GM19397 (cell line): ENCODE results near the gene ARHGDIG.
A peak's percentile ranks its signal among the peaks of the same experiment; 100 is the strongest.
"Not testable (repeated sequence)": the region's sequence is repeated elsewhere in the genome, so short reads cannot be mapped to it uniquely, and the experiment has no call there.

Source experiments
- ATAC-seq: cut with Tn5 transposase; IDR thresholded peaks from one replicate; pipeline ENCODE4 v1.9.1; 2021; ENCODE audit warnings: mild to moderate bottlenecking, moderate library complexity; ENCODE audit not compliant: unreplicated experiment

The ARHGDIG gene

DNA sequence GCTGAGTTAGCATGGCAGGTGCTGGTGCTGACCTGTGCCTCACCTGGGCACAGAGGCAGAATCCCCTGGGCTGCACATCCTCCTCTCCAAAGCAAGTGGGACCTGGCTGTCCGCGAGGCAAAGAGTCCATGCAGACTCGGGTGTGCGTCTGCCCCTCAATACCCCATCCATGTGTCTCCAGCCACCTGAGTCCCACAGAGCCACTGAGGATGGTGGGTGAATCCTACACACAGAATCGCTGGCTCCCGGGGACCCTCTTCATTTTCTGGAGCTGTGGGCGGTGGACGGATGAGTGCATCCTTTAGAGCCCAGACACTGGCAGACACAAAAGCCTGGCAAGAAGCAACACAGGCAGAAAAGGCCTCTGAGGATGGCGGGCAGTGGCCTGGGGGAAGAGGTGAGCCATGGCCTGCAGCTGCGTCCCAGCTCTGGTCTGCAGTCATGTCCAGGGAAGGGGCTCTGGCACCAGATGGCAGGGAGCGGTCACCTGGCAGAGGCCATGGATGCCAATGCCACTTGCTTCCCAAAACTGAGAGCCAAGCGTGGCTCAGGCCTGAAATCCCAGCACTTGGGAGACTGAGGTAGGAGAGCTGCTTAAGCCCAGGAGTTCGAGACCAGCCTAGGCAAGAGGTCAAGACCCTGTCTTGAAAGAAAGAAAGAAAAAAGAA is 42.2 kb downstream of the ARHGDIG start:
- no peak for ATAC-seq

DNA sequence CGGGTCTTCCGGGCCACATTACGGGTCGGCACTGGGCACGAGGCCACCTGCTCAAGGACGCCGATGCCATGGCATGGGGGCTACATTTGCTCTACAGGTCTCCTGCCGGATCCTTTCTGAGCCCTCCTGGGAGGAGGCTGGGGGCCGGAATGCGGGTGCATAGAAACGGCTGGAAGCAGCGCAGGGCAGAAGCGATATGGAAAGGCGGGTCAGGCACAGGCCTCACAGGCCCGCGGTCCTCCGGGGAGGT is 43.7 kb downstream of the ARHGDIG start:
- ATAC-seq, result no peak

DNA sequence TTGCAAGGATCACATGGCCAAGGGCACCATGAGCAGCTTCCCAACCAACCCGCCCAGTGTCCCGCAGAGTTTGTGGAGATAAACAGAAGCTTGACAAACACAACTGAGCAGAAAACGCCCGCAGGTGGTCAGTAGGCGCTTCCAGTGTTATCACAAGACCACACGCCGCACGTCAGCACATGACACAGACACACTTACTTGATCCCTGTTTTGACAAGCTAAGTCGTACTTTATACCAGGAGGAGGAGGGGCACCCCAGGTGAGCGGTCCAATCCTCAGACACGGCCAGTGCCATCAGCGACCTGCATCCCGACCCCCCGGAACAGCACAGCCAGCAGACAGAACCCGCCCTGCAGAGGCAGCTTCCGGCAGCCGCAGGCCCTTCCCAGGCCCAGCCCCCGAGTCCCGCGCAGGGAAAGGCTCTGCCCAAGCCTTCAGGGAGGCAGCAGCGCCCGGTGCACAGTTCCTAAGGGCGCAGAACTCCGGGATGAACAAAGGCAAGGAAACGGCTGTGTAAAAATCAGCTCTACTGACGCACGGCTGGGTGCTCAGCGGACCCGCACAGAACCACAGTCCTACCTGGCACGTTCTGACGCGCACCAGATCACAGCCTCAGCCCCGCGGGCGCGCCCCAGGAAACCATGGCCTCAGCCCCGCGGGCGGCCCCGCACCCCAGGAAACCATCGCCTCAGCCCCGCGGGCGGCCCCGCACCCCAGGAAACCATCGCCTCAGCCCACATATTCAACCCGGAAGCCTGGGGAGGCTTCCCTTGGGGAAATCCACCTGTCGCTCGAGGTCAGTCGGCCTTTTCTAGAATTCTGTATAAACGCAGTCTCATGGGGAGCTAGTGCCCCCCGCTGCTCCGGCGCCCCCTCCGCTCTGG is 44.3 kb downstream of the ARHGDIG start:
- ATAC-seq, result peak; percentile 57

DNA sequence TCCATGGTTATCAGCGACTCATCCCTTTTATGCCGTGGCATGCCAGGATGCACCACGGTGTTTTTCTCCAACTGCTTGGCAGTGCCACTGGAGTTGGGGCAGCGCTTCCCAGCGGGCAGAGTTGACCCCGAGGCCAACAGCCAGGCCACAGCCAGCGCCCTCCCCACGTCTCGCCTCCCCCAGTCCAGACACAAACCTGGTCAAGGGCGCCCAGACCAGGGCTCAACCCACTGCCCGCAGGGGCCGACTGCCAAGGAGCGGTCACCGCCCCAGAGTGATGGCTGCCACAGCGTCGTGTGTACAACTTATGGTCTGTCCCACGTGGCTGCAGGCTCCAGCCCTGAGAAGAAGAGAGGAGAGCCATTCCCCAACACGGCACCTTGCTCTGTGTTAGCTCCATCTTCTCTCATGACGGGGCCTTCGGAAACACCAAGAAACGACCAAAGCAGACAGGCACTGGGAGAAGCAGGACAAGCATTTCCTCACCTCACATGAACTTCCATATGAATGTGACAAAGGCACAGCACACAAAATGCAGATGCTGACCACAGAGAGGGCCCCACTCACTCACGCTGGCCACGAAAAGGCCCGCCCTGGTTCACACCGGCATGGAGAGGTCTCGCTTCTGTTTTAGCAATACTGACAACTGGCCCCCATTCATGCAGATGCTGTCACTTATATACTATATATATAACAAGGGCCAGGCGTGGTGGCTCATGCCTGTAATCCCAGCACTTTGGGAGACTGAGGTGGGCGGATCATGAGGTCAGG is 45.2 kb downstream of the ARHGDIG start:
- ATAC-seq, result no peak

DNA sequence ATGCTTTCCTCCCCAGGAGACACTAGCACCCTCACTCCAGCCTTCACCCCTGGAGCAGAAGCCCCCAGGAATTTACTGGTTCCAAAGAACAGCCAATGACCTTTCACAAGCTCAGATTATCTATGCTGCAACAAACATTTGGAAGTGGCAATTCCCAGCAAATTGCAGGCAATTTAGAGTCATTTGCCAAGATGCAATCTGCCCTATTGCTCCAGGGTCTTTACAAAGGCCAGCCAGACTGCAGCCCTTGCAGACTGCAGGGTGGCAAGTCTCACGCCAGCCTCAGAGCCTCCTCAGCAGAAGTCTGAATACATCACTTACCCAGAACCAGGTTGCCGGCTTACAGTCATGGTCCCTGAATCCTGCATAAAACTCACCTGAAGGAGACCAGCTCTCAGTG is 50.4 kb downstream of the ARHGDIG start:
- ATAC-seq, result no peak

DNA sequence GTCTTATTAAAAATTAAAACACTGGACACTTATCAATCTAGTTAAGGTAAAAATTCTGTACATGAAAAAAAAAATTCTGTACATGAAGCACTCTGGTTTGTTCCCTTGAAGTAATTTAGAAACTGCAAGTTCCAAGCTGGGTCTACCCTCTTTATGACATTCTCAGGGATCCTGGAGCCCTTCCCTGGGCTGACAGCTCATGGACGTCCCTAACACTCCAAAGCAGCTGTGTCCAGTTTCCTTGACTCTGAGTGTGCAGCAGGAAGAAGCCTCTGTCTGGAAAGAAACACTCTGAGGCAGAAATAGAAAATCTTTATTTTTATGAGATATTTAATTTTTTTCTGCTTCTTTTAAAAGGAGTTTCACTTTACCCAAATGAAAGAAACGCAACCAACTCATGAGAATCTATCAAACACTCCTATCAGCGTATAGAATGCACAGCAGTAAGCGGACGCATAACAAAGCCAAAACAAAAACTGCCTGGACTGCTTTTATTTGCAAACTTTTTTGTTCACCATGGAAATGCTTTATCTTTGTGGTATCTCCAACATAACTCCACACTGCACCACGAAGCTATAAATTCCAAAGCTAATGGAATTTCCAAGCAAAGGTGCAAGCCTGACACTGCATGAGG is 50.9 kb downstream of the ARHGDIG start:
- not testable (repeated sequence) for ATAC-seq
